Measurements from ENCODE around the gene OTOL1.
"Not testable (repeated sequence)": the region's sequence is repeated elsewhere in the genome, so short reads cannot be mapped to it uniquely, and the experiment has no call there.

The OTOL1 gene
- 0 to 0.55 (median 0) reads per million in 17 experiments for total RNA-seq

DNA sequence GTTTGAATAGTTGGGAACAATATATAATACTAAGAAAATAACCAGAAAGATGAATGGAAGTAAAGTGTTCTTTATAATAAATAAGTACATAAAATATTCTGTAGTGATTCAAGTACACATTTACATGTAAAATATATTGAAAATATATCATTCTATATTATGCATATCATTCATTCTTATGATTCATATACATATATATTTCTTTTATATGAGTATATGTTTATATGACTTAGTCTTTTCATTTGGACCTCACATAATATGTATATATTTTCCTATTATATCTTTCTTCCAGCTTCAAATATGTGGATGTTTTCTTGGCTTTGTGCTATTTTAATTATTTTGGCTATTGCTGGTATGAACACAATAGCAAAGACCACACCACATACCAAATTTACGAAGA, at the start of gene OTOL1:
Gene OTOL1 (plus strand): TSS at position 301 of the 400 bp plus-strand sequence. CDS start 0 bp downstream, at position 301.
- DNase-seq = no peak

DNA sequence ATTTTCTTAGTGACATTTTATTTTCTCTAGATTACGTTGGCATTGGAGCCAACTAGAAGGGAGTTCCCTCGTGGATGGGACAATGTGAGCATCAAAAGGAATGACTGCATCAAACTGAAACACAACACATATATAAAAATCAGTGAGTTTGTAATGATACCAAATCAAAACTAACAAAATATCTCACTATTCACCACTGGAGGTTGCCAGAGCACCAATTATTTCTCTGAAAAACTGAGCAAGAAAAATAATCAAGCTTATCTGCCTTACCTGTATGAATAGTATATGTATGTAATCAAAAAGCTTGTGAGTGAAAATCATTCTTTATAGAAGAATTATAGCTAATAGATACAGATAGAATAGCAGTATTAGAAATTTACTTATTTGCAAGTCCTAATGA, 46.8 kb upstream of the OTOL1 start:
- no peak for DNase-seq

DNA sequence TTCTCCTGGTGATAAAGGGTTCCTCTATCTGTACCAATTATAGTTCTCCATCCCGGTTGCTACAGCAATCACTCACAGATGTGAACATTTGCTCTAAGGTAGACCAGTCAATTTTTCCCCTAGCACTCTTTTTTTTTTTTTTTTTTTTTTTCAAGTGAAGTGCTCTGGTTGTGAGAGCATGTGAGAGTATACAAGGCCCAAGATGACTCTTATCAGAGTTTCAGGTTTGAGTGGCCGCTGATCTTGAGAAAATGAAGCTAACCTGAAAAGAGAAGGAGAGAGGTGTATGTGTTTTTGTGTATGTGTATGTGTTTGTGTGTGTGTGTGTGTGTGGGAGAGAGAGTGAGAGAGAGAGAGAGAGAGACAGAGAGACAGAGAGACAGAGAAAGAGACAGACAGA, 44.4 kb upstream of the OTOL1 start:
- no peak for DNase-seq

DNA sequence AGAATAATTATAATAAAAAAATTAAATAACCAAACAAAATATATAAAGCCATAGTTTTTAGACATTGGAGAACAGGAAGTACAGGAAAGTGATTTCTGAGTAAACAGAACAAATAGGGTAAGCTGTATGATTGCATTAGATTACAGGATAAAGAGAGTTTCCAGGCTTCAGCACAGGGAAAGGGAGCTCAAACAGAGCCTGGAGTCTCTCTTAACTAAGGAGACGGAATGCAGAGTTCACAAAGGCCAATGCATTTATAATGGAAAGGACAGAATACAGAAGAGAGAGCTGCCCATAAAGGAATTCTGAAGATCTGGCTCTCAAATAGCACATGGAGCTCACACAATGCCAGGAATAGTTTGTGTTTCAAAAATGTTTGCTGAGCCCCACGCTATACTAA, 42.0 kb upstream of the OTOL1 start:
- no peak for DNase-seq

DNA sequence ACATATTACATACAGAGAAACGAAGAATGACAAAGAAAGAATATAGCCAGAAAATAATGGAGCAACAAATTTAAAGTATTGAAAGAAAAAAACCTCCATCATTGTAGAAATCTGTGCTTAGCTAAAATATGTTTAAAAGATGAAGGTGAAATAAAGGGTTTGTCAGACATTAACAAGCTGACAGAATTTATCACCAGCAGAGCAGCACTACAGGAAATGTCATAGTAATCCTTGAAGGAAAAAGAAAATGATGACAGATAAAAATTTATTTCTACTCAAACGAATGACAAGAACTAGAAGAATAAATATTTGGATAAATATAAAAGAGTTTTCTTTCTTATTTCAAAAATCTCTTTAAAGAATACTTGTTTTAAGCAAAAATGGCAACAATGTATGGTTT, 40.6 kb upstream of the OTOL1 start:
- DNase-seq = no peak

DNA sequence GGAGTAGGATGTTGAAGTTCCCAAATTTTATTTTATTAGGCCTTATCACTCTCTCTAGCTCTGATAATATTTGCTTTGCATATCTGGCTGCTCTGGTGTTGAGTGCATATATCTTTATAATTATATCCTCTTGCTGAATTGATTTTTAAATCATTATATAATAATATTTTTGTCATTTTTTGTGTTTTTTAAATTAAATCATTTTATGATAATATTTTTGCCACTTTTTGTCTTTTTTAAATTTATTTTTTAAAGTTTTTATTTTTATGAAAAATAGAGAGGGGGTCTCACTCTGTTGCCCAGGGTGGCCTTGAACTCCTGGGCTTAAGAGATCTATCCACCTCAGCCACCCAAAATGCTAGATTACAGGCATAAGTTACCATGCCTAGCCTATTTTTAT, 34.5 kb upstream of the OTOL1 start:
- DNase-seq = no peak

DNA sequence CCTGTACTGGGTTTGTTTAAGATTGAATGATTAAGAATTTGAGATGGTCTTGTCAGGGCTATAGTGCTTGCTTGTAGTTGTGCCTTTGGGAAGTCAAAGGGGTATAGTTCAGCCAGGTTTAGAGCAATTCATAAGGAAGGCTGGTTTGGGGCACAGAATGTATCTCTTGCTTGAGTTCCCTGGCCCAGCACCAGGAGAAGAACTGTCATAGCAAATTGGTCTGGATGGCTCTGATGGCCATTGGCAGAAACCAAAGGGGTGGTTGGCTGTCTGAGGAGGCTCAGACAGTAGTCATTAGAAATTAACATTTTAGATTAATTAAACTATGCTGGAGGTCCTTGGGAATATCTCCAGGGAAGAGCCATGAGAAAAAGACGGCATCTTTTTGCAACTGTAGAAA, 25.4 kb upstream of the OTOL1 start:
- no peak for DNase-seq

DNA sequence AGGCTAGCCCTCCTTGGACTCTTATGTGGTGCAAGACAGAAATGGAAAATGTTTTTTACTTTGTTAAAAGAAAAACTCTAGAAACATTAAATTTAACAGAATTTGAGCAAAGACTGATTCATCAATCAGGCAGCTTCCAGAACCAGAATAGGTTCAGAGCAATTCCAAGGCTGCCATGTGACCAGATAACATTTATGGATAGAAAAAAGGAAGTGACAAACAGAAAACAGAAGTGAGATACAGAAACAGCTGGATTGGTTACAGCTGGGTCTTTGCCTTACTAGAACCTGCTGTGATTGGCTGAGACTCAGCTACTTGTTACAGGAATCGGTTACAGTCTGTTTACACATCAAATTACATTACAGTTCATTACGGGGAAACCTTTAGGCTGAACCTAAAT, 22.5 kb upstream of the OTOL1 start:
- DNase-seq = peak in 2 of 4 experiments; percentile 20

DNA sequence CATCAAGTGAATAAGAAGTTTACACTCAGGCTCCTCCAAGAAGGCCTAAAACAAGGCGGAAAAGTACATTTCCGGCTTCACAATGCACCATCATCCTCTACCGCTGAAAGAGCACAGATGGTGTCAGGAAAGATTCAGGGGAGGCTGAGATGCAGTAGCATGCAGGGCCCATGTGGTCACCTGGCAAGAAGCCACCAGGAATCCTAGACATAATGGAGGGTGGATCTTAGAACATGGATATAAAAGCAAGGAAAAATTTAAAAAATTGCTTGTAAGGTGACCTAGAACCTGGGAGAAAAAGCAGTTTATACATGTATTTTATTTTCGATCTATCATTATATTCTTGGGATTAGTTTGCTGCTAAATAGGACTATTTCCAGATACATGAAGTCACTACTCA, 21.9 kb upstream of the OTOL1 start:
- no peak for DNase-seq

DNA sequence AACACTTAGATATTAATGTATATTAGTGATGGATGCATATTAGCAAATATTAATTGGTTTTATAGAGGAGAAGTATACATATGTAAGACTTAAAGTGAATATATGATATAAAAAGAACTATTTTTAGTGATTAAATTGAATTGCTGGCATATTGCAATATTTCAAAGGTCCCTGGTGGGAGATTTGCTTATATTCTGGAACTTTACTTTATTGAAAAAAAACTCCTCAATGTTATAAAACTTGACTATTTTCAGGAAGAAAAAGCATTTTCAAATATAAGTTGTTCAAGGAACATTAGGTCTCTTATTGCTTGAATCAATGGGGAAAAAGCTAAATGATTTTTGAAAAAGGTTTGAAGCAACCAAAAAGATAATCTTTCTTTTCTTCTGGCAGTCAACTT, 21.4 kb upstream of the OTOL1 start:
- no peak for DNase-seq

DNA sequence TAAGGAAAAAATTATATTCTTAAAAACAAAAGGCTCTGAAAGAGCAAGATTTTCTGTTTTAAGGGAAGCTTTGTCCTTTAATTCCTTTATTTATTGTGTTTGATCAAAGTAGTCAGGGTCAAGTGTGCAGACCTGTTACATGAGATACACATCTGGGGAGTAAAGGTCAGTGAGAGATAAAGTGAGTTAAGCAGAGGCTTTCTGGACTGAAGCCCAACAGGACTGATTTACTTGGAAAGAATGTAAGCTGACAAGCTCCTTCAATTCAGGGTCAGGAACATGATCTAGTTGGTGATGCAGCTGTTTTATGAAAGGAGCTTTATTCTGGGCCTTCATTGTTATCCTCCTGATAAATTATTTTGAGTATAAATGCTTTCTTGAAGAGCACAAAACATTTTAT, 20.7 kb upstream of the OTOL1 start:
- DNase-seq = no peak

DNA sequence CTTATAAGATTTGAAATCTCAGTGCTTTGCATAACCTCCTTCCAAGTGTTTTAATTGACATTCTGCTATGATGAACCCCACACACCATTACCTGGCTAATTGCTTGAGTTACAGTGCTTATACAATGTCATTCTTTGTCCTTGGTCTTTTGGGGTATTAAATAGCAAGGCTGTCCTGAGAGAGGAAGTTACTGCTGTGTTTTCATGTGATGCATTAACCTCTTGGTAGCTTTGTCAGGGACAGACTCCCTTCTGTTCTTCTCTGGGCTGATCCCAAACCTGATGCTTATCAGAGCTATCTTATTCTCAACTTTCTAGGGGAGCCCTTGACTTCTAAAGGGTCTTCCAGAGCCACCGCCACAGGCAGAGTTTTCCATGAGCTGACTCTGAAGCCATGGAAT, 12.4 kb upstream of the OTOL1 start:
- no peak for DNase-seq

DNA sequence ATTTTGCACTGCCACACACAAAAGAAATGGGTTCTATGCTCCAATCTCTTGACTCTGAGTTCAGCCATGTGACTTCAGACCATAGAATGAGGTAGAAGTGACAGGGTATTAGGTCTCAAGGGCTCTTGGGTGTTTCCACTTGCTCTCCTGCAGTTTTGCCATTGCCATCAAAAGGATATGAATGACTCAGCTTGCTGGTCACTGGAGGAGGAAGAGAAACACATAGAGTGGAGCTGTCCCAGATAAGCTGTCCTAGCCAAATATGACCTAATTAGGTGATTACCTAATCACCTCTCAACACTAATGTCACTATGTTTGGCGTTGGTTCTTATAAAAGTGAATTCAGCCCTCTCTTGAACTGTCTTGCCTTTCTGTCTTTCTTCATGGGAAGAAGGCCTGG, 8.3 kb upstream of the OTOL1 start:
- DNase-seq = peak in 2 of 4 experiments; percentile 44 to 60

DNA sequence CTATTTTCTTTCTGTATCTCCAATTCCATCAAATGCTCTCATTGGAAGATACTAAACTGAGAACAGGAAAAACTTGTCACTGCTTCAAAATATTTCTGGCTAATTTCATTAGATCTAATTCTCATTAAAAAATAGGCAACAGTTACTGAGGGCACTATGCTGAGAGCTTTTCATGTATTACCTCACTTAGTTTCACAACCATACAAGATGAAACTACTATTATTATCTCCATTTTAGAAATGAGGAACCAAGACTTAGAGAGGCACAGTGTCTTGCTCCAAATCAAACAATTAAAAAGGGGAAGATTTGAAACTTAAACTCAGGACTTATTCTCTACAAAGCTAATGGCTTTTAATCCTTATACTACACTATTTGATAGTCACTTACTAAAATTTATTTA, 7.2 kb upstream of the OTOL1 start:
- DNase-seq = peak in 2 of 4 experiments; percentile 77 to 79

DNA sequence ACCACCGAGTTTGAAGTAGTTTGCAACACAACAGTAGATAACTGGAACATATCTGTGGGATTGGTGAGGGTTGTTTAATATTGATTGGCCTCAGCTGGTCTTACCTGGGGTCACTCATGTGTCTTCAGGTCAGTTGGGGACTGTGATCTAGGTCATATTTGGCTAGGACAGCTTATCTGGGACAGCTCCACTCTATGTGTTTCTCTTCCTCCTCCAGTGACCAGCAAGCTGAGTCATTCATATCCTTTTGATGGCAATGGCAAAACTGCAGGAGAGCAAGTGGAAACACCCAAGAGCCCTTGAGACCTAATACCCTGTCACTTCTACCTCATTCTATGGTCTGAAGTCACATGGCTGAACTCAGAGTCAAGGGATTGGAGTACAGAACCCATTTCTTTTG, 5.8 kb upstream of the OTOL1 start:
- DNase-seq = not testable (repeated sequence)

DNA sequence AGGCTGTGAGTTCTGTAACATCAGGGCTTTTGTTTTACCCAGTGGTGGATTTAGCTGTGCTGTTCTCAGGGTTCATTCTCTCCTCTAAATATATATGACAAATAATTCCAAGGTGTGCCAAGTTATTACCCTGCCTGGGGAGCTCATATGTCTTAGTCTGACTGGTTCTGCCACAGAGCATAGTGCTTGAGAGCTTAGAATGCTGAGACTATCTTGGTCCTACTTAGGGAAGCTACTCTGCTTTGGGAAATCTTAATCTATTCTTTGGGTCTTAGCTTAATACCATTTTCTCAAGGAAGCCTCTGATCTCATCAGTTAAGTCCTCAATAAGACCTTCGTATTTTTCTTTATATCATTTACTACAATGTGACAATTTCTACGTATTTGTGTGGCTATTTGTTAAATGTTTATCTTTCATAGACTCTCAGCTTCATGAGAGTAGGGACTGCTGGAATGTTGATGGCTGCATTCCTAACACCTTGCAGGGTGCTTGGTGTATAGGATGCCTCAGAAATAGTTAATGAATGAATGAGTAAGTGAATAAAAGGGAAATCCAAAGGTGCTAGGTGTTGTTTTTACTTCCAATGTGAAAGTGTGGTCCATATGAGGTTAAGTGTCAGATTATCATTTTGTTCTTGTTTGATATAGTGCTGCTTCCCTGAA, 1.8 kb downstream of the OTOL1 start:
- DNase-seq = no peak

DNA sequence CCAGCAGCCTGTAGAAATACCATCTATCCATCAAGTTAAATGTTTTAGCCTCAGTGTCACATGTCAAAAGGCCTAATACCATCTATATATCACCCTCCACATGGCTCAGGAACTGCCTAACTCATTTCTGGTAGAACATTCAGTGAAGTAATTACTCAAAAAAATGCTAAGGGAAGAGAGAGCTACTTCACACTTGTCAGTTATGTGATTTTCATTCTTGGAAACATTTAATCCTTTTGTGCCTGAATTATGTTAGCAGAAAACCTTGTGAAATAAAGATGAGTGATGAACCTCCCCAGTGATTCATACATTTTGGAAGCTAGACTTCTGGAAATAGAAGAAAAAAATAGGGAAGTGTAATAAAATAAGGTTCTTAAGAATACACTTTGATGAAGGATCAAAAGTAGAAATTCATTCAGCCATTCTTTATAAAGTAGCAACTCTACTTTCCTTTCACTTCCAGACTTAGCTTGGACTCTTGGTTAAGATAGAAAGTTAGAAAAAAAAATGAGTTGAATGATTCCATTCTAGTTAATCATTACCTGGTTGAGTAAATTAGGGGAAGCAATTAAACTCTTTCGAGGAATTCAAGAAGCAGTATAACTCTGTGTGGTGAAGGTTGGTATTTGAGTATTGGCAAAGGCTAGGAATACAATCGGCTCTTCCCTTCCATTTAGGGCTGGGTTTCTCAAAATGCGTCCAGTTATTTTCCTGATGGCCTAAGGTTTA, 3.6 kb downstream of the OTOL1 start:
- peak in 2 of 4 experiments; percentile 13 to 37 for DNase-seq

DNA sequence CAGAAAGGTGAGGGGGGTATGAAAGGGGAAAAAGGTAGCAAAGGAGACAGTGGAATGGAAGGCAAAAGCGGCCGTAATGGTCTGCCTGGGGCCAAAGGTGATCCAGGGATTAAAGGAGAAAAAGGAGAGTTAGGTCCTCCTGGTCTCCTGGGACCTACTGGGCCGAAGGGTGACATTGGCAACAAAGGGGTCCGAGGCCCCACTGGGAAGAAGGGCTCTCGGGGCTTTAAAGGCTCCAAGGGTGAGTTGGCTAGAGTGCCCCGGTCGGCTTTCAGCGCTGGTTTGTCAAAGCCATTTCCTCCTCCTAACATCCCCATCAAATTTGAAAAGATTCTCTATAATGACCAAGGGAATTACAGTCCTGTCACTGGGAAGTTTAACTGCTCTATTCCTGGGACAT, 6.7 kb downstream of the OTOL1 start:
- DNase-seq = no peak

DNA sequence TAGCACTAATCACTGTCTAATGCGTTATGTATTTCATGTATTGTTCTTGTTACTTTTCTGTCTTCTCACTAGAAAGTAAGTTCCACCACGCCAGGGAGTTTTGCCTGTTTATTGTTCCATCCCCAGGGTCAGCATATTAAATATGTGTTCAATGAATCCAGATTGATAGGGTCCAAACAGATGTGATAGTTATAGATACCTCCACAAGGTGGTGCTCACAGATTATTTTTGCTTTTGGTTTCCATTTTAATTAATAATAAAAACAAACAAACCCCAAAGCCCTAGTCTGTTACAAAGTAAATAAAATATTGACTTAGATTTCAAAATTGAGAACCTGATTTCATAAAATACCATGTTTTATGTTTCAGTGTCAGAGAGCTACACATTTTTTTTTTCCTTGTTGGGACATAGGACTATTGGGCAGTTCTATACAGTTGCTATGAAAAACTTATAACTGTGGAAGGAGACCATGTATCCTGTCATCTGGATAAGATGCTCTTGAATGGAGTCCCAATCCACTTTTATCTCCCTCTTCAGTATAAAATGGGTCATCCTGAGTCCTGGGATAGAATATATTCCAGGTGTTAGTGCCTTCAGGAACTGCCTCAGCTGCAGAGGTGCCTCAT, 12.4 kb downstream of the OTOL1 start:
- peak in 2 of 4 experiments; percentile 10 to 35 for DNase-seq

DNA sequence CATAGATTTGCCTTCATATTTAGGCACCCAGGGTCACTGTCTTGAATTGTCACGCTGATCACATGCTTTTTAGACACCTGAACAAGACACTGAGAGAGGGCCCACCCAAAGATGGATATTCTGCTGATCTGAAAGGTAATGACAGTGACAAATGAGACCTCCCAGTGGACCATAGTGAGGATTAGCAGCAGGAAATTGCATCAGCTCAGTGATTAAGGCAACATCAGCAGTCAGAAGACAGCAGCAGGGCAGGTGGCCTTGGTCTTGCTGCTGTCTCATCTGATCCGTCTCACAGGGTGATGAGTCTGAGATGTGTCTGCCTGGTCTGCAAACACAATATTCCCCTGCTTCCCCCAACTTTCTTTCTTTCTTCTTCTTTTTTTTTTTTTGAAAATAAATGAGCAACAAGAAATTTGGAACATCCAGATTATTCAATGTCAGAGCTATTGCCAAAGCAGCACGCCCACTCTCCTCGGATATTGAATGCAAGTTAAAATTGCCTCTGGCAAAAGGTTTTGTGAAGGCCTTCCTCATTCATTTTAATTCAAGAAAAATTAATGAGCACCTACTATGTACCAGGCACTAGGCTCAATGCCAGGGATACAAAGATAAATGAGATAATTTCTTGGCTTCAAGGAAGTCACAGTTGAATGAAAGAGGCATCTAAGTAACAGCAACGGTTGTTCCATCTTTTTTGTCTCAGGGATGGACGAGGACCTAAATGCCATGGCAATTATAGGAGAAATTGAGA, 14.1 kb downstream of the OTOL1 start:
- DNase-seq = no peak

DNA sequence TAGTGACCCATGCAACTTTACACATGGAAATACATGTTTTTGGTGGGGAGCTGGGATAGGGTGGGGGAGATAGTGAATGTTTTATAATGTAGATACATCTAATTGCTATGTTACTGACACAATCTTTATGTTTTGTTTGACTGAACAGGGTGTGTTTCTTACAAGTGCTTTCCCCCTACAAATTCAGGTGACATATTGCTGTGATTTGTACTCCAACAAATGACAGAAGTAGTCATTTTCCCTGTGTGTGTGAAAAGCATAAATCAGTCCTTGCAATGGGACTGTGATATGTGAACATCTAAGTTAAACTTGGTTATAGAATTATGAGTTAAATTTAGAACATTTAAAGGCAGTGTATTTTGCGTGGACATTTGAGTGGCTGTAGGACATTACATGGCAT, 27.3 kb downstream of the OTOL1 start:
- no peak for DNase-seq

DNA sequence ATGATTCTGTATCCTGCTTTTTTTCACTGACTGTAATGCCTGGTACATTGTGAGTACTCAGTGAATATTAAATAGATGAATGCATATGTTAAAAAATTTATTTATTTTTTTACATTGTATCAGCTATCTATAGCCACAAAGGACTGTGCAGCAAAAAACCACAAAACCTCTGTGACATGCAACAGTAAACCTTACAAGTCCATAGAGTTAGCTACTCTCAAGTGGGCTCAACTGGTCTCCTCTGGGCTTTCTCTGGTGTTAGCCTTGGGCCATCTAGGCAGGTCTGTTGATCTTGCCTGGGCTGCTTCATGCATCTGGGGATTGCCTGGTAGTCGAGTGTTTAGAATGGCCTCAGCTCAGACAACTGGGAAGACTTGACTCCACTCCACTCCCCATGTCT, 35.3 kb downstream of the OTOL1 start:
- no peak for DNase-seq

DNA sequence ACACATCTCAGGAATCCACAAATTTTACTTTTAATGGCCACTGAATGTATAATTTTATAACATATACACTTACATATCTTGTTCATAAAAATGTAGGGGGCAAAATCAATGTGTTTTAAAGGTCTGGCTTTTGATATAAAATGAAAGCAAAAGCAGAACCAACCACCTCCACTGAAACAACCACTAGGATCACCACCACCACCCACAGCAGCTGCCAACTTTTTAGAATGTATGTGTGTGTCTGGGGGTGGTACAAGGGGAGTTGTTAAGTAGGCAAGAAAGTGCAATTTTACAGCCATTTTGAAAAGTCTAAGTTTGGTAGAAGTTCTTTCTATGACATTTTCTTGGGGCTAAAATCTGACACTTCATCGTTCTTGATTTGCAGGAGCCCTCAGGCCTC, 44.0 kb downstream of the OTOL1 start:
- DNase-seq = no peak

Data from suppressor macrophage (primary cell).